Sigmoid colon (tissue), 4 donors: ENCODE data around the gene DGAT2.

Experiments used
- CTCF ChIP-seq, 4 experiments: fragments of 450-650 bp in 3 of 4; fragments of 200-600 bp in 1 of 4; IDR thresholded peaks; one replicate each; pipeline ENCODE4 v1.5.1; 2016 to 2019; ENCODE audit warnings: antibody characterized with exemption in 4 of 4, mild to moderate bottlenecking in 3 of 4, moderate library complexity in 2 of 4
- EP300 ChIP-seq, 4 donors: sonication (generic); formaldehyde crosslinking; IDR thresholded peaks; one replicate each; pipeline ENCODE4 v1.6.1; 2017; ENCODE audit warnings: antibody characterized with exemption in 4 of 4
- POLR2A ChIP-seq, 2 donors: fragments of 450-650 bp; IDR thresholded peaks; one replicate each; pipeline ENCODE4 v1.6.1; 2016; ENCODE audit warnings: antibody characterized with exemption in 2 of 2, mild to moderate bottlenecking in 2 of 2, moderate library complexity in 2 of 2
- POLR2AphosphoS5 ChIP-seq, 4 donors: sonication (generic); formaldehyde crosslinking; IDR thresholded peaks; one replicate each; pipeline ENCODE4 v1.6.1; 2017; ENCODE audit warnings: antibody characterized with exemption in 4 of 4

GRCh38 chr11:75786101-75786736 is 17.6 kb downstream of the DGAT2 start:
- TF ChIP-seq POLR2AphosphoS5 (IDR thresholded peaks at IDR 0.05) (no peak), CTCF (IDR thresholded peaks at IDR 0.05) (no peak), EP300 (IDR thresholded peaks at IDR 0.05) (no peak), POLR2A (IDR thresholded peaks at IDR 0.05) (no peak)
